Stimulated activated CD8-positive, alpha-beta memory T cell treated with anti-CD3 and anti-CD28 coated beads, Interleukin-15, amount 100 ng/mL, for 4 hours (primary cell): ENCODE measurements around the gene SLC15A1.

Experiments used
- DNase-seq, 2 donors: peaks; one replicate each; pipeline ENCODE4 v3.0.0-alpha.2; 2020; ENCODE audit warnings: low read depth in 2 of 2

SLC15A1 gene

GRCh38 chr13:98751367-98751782 is 1.1 kb downstream of the SLC15A1 start:
- no peak for DNase-seq

GRCh38 chr13:98749501-98749900 is 3.0 kb downstream of the SLC15A1 start:
- DNase-seq, result no peak

GRCh38 chr13:98746968-98747367 is 5.5 kb downstream of the SLC15A1 start:
- no peak for DNase-seq

DNA sequence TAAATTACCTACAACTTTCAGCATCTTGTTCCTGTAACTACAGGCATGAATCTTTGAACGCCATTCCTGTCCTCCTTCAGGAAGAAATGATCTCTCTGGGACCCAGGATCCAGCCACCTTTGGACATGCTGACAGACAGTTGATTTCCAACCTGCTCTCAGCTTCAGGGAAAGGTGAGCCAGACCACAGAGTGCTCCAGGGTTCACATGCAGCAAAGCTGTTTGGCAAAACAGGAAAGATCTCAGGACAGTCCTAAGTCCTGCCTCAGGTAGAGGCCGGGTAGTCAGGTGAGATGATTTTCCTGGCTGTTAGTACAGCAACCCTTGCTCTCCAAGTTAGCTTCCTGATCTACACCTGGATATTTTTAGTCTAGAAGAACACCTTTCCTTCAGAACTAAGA is 9.1 kb downstream of the SLC15A1 start:
- no peak for DNase-seq

GRCh38 chr13:98742961-98743360 is 9.5 kb downstream of the SLC15A1 start:
- no peak for DNase-seq

- no peak for DNase-seq
These were observed 10.6 kb downstream of the SLC15A1 start for GRCh38 chr13:98741741-98742435.

DNA sequence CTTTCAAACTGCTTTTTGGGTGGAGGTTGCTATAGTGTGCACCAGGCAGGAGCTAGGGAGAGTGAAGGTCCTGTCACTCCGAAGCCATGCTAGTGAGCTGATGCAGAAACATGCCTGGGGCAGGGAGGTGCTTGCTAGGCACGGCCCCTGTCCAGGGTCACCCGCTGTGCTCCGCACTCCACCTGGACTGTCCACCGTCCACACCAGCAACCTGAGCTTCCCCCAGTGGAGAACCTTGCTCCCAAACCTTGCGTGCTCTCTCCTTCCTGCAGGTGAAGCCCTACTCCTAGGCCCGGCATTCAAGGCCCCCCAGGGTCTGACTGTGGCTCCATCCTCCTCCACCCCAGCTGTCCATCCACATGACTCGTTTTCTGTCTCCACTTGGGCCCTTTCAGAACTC is 12.3 kb downstream of the SLC15A1 start:
- no peak for DNase-seq

- DNase-seq, result no peak
These were observed 13.5 kb downstream of the SLC15A1 start for GRCh38 chr13:98738993-98739392.

- DNase-seq, result no peak
These were observed 14.3 kb downstream of the SLC15A1 start for GRCh38 chr13:98738213-98738612.

DNA sequence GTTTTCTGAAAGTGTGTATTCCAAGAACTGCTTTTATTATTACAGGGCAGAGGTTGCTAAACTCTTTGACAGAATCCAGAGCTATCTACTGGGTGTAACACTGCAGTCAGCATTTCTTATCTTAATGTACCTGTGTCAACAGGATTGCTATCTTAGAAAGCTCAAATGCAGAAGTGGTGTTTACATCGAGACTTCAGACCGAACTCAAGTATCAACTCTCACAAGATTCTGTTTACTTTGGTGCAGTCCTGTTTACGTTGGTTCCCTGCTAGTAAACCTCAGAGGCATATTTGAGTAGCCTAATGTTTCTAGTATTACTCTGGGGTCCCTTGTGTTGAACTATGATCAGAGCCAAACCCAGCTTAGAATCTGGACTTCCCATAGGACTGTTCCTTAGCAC is 20.5 kb downstream of the SLC15A1 start:
- DNase-seq, result no peak

DNA sequence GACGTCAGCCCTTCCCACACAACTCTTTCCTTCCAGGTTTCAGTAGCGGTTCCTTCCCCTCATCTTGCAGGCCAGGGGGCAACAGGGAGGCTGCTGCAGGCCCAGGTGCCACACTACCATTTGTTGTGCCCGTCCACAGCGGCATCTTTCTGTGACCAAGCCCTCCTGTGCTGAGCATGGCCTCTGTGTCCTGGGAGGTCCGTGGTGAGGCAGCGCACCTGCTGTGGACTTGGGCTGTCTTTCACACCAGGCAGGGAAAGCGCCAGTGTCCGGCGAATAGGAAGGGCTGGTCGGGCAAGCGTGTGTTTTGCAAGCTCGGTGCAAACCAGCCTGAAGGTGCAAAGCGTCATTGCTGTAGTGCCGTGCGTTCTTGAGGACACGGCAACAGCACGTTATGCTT is 21.4 kb downstream of the SLC15A1 start:
- DNase-seq, result no peak

DNA sequence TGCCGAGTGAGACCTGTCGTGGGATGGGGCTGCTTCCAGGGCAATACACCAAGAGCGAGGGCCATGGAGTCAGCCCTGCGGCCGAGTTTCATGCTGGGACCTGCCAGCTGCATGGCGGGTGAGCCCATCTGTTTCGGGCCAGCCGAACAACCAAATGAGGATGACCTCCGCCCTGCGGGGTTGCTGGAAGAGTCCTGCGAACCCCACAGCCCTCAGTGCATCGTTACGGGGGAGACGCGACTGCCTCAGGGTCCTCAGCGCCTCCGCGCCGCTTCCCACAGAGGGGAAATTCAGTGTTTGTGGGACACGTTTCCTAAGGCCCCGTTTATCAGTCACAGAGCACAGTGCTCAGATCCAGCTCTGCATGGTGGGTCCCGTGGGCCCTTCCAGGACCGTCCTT is 22.0 kb downstream of the SLC15A1 start:
- no peak for DNase-seq

DNA sequence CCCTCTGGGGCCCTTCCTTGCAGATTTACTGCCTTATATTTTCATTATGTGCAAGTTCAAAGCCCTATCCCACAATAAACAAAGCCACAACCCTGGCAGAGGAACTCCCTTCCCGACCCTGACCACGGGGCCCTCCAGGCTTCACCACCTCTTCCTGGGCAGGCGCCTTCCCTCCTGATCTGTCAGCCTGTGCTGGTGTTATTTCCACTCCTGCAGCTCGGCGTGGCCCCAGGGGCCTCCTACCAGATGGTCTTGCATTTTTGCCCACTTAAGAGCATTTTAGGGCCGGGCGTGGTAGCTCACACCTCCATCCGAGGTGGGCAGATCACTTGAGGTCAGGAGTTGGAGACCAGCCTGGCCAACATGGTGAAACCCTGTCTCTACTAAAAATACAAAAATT is 22.8 kb downstream of the SLC15A1 start:
- DNase-seq, result no peak

GRCh38 chr13:98722958-98723357 is 29.5 kb downstream of the SLC15A1 start:
- no peak for DNase-seq

GRCh38 chr13:98721825-98722510 is 30.5 kb downstream of the SLC15A1 start:
- no peak for DNase-seq

- DNase-seq, result no peak
These were observed 32.8 kb downstream of the SLC15A1 start for GRCh38 chr13:98719527-98720250.

DNA sequence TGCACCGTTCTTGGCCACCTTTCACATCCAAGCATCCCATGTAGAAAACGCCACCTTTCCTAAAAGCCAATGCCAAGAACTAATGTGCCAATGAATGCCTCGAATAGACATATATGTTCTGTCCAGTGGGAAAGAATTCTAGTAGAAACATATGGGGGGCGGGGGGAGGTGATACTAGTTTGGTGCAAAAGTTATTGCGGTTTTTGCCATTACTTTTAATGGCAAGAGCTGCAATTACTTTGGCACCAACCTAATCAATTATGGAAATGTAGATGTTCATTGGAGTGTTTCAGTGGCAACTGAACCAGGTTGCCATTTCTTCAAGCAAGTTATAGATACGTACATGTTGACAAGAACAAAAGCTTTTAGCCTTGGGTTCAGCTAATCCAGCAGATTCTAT is 34.6 kb downstream of the SLC15A1 start:
- DNase-seq, result no peak

DNA sequence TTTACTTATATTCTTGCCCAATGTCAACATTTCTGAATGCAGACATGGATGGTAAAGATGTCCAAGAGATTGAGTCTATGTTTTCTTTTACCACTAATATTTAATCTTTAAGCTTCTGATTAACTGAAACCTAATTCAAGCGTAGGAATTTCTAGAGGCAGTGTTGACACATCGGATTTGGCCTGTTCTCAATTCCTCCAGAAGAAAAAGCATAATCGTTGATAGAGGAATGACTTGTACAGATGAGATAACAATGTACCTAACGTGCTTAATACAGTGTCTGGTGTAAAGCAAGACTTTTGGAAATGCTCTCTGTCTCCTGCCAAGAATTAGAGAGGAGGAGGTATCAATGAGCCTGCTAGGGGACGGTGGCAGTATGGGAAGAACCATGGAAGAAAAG is 35.2 kb downstream of the SLC15A1 start:
- DNase-seq, result no peak

DNA sequence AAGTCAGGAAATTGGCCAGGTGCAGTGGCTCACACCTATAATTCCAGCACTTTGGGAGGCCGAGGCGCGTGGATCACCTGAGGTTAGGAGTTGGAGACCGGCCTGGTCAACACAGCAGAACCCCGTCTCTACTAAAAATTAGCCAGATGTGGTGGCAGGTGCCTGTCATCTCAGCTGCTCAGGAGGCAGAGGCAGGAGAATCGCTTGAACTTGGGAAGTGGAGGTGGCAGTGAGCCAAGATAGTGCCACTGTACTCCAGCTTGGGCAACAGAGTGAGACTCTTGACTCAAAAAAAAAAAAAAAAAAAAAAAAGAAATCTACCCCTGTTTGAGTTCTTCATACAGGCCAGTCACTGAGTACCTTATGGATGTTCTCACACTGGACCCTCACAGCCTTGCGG is 42.0 kb downstream of the SLC15A1 start:
- no peak for DNase-seq

DNA sequence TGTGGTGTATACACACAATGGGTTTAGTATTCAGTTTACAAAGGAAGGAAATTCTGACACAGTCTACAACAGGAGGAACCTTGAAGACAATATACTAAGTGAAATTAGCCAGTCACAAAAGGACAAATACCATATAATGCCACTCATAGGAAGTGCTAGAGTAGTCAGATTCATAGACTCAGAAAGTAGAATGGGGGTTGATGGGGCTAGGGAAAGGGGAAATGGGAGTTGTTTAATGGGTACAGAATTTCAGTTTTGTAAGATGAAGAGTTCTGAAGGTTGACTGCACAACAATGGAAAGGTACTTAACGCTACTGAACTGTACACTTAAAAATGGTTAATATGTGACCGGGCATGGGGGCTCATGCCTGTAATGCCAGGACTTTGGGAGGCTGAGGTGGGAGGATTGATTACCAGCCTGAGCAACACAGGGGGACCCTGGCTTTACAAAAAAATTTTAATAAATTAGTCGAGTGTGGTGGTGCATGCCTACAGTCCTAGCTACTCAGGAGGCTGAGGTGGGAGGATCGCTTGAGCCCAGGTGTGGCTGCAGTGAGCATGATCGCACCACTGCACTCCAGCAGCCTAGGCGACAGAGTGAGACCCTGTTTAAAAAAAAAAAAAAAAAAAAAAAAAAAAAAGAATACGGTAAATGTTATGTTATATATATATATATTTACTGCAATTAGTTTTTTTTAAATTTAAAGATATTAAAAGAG is 45.0 kb downstream of the SLC15A1 start:
- DNase-seq, result no peak

DNA sequence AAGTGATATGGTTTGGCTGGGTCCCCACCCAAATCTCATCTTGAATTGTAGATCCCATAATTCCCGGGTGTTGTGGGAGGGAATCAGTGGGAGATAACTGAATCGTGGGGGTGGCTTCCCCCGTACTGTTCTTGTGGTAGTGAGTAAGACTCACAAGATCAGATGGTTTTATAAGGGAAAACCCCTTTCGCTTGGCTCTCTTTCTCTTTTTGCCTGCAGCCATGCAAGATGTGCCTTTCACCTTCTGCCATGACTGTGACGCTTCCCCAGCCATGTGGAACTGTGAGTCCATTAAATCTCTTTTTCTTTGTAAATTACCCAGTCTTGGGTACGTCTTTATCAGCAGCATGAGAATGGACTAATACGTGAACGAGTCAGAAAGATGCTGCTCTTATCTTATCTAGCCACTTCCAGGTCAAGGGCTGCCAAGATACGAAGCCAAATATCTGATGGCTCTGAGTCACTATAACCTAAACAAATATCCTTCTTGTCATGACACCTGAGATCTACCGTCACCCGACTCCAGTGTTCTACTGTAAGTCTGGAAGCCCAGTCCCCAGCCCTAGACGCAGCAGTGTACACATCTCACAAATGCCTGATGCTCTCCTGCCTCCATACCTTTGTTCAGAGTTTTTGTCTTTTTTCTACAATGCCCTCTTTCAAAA is 45.9 kb downstream of the SLC15A1 start:
- DNase-seq, result no peak

DNA sequence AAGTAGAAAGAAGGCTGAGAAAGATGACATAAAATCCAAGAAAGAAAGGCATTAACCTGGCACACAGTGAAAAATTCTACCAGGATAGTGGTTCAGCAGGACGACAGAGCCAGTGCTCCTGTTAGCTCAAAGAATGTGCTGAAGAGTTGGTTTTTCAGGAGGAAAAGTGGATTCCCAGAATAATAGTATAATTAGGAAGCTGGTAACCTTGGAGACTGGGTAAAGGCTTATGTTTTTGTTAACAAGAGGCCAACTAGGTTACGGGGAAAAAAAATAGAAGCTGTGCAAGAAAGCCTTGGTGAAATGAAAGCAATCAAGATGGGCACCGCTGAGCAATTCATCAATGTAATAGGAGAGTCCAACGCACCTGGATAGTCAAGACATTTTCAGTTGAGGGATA is 54.7 kb downstream of the SLC15A1 start:
- DNase-seq, result no peak
